ENCODE measurements around the gene PPIL6.

DNA sequence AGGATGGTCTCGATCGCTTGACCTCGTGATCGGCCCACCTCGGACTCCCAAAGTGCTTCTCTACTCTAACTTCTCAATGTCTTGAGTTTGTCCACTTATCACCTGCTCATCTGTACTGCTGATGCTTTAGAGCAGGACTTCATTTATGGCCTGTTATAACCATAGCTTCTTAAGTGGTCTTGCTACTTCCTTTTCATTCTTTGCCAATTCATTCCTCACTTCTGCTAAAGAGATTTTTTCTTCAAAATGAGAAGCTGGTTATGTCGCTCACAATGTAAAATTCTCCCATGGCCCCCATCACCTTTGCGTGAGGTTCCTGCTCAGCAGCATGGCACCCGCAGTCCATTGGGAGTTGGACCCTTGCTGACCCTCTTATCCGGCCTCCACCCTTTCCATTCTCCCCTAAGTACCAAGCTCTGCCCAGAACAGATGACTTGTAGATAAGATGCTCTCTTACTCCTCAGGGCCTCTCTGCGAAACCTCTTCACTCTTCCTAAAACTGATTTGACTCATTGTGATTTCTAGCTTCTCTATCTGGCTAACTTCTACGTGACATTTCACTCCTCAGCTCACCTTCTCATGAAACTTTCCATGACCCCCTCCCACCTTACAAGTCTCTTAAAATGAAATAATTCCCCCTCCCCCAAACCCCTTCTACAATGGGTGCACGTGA lies 44.2 kb downstream of the PPIL6 start:
- TF ChIP-seq, protein P1, sequence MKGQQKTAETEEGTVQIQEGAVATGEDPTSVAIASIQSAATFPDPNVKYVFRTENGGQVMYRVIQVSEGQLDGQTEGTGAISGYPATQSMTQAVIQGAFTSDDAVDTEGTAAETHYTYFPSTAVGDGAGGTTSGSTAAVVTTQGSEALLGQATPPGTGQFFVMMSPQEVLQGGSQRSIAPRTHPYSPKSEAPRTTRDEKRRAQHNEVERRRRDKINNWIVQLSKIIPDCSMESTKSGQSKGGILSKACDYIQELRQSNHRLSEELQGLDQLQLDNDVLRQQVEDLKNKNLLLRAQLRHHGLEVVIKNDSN (IDR thresholded peaks at IDR 0.05), result no peak
- TF ChIP-seq RAD21 (IDR thresholded peaks at IDR 0.05; ENCODE audit: low read depth) (no peak), TAF1 (IDR thresholded peaks at IDR 0.05; ENCODE audit: low read depth) (no peak), TCF12 (IDR thresholded peaks at IDR 0.05; ENCODE audit: low read depth) (no peak)
- TF ChIP-seq, protein P2, sequence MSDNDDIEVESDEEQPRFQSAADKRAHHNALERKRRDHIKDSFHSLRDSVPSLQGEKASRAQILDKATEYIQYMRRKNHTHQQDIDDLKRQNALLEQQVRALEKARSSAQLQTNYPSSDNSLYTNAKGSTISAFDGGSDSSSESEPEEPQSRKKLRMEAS (IDR thresholded peaks at IDR 0.05), result no peak

Data from Ishikawa (cell line).